Measurements from ENCODE around the gene DTNBP1.

Gene DTNBP1

DNA sequence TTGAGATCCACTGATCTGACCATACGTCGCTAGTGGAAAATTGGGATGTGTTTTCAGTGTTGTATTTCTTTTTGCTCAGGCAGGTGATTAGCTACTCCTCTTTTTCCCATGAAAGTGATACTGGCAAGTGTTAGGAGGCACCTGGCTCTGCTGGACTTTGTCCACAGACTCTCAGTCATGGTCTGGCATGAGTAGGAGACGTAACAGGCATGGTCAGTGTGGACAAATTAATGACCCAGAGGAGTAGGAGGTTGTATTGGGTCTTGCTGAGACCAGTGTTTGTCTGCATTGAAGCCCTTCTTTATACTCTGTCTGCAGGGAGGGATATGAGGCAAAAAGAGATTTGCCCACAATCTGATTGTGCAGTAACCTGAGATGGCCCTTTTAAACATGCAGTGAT, 178.7 kb downstream of the DTNBP1 start:
- TF ChIP-seq, protein P1, sequence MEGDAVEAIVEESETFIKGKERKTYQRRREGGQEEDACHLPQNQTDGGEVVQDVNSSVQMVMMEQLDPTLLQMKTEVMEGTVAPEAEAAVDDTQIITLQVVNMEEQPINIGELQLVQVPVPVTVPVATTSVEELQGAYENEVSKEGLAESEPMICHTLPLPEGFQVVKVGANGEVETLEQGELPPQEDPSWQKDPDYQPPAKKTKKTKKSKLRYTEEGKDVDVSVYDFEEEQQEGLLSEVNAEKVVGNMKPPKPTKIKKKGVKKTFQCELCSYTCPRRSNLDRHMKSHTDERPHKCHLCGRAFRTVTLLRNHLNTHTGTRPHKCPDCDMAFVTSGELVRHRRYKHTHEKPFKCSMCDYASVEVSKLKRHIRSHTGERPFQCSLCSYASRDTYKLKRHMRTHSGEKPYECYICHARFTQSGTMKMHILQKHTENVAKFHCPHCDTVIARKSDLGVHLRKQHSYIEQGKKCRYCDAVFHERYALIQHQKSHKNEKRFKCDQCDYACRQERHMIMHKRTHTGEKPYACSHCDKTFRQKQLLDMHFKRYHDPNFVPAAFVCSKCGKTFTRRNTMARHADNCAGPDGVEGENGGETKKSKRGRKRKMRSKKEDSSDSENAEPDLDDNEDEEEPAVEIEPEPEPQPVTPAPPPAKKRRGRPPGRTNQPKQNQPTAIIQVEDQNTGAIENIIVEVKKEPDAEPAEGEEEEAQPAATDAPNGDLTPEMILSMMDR (IDR thresholded peaks at IDR 0.05; ENCODE audit: low read depth, low read length, poor library complexity, severe bottlenecking), result no peak
- no peak for TF ChIP-seq EZH2phosphoT487 (IDR thresholded peaks at IDR 0.05; ENCODE audit: borderline replicate concordance, low read length)
- Histone ChIP-seq H3K36me3 (ENCODE audit: control insufficient read depth, low read length) (no peaks in the 10 kb centered on the region), H3K4me1 (ENCODE audit: control insufficient read depth, low read length) (no peaks in the 10 kb centered on the region), H4K20me1 (ENCODE audit: control insufficient read depth, insufficient read depth, low read depth, low read length) (no peaks in the 10 kb centered on the region; the same call in 1 of the 2 replicates), H3K9me3 (ENCODE audit: control insufficient read depth, insufficient read depth, low read length) (no peaks in the 10 kb centered on the region), H3K27me3 (ENCODE audit: control insufficient read depth, low read length) (no peaks in the 10 kb centered on the region), H3K79me2 (ENCODE audit: control insufficient read depth, low read length) (no peaks in the 10 kb centered on the region), H3K9me2 (replicated peaks; ENCODE audit: control insufficient read depth, low read length) (no peaks in the 10 kb centered on the region), H3K4me2 (ENCODE audit: low read length) (no peak overlapping the region), H3K4me3 (ENCODE audit: low read length) (no peak overlapping the region), H3F3A (ENCODE audit: control insufficient read depth, insufficient read depth) (no peaks in the 10 kb centered on the region), H3K27ac (ENCODE audit: low read depth, low read length) (no peak overlapping the region)

DNA sequence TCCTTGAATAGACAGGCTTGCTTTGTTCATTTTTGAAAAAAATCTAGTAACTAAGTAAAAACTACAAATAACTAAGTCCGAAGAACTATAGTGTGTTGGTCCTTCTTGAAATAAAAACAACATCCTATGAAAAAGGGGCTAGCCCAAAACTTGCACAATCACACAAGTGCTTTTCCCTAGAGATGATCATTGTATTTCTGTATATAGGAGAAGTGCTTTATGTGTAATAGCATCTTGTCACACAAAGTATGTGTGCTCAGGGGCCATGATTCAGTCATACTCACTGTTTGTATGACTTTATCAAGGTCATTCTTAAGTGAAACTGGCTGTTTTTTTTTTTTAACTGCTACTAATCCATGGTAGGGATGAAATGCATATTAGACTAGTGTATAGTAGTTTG, 179.8 kb downstream of the DTNBP1 start:
- H3K79me2 ChIP-seq (ENCODE audit: control insufficient read depth, low read length), result no peaks in the 10 kb centered on the region
- H4K20me1 ChIP-seq (ENCODE audit: control insufficient read depth, insufficient read depth, low read depth, low read length), result no peaks in the 10 kb centered on the region; the same call in 1 of the 2 replicates
- no peaks in the 10 kb centered on the region for H3K9me2 ChIP-seq (replicated peaks; ENCODE audit: control insufficient read depth, low read length)
- no peak overlapping the region for H3K4me2 ChIP-seq (ENCODE audit: low read length)
- no peaks in the 10 kb centered on the region for H3K27me3 ChIP-seq (ENCODE audit: control insufficient read depth, low read length)
- no peaks in the 10 kb centered on the region for H3K9me3 ChIP-seq (ENCODE audit: control insufficient read depth, insufficient read depth, low read length)
- TF ChIP-seq, protein P1 (IDR thresholded peaks at IDR 0.05; ENCODE audit: low read depth, low read length, poor library complexity, severe bottlenecking), result no peak
- TF ChIP-seq EZH2phosphoT487 (IDR thresholded peaks at IDR 0.05; ENCODE audit: borderline replicate concordance, low read length), result no peak
- H3K4me3 ChIP-seq (ENCODE audit: low read length), result no peak overlapping the region
- no peak overlapping the region for H3K27ac ChIP-seq (ENCODE audit: low read depth, low read length)
- H3F3A ChIP-seq (ENCODE audit: control insufficient read depth, insufficient read depth), result no peaks in the 10 kb centered on the region
- H3K36me3 ChIP-seq (ENCODE audit: control insufficient read depth, low read length), result no peaks in the 10 kb centered on the region
- no peaks in the 10 kb centered on the region for H3K4me1 ChIP-seq (ENCODE audit: control insufficient read depth, low read length)

DNA sequence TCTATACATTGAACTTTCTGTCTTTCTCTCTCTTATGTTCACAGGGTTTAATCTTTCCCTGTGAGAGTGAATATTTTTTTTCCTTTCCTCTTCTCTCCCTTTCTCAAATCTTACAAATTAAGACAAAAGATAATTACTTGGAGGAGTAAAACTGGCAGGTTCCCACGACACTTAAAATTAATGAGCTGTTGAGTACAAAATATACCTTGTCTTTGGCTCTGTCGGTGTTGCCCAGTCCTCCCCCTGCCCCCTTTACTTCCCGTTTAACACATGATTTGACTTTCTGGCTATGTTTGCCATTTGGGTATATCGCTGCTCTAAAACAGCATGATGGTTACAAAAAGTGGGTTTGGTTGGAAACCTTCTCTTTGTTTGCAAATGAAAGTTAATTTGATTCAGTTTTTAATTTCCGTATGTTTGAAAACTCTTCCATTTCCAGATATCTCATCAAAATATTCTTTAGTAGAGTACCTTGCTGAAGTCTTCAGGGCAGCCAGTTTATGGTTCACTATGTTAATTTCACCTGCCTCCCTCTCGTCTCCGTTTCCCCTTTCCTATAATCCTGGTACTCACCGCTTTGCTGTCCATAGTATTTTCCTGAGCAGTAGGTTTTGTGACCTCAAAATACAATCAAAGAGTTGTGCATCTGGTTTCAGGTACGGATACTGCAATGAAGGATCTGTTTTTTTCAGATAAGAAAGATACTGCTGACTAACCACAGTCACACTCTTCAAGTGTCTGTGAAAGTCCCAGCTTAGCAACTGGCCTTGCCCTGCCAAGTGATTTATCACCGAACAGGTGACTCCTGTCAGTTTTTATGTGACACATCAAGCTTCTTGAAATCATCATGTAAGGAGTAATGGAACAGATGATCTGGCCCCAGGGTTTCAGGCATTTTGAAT, 181.2 kb downstream of the DTNBP1 start:
- no peak overlapping the region for H3K27ac ChIP-seq (ENCODE audit: low read depth, low read length)
- no peaks in the 10 kb centered on the region for H3K27me3 ChIP-seq (ENCODE audit: control insufficient read depth, low read length)
- no peaks in the 10 kb centered on the region for H3K9me2 ChIP-seq (replicated peaks; ENCODE audit: control insufficient read depth, low read length)
- no peak overlapping the region for H3K4me2 ChIP-seq (ENCODE audit: low read length)
- H3K4me3 ChIP-seq (ENCODE audit: low read length), result no peak overlapping the region
- H4K20me1 ChIP-seq (ENCODE audit: control insufficient read depth, insufficient read depth, low read depth, low read length), result no peaks in the 10 kb centered on the region
- no peaks in the 10 kb centered on the region for H3F3A ChIP-seq (ENCODE audit: control insufficient read depth, insufficient read depth)
- no peaks in the 10 kb centered on the region for H3K9me3 ChIP-seq (ENCODE audit: control insufficient read depth, insufficient read depth, low read length)
- peaks cover 4% of the 10 kb centered on the region for H3K4me1 ChIP-seq (ENCODE audit: control insufficient read depth, low read length)
- no peaks in the 10 kb centered on the region for H3K36me3 ChIP-seq (ENCODE audit: control insufficient read depth, low read length)
- H3K79me2 ChIP-seq (ENCODE audit: control insufficient read depth, low read length), result no peaks in the 10 kb centered on the region
- TF ChIP-seq EZH2phosphoT487 (IDR thresholded peaks at IDR 0.05; ENCODE audit: borderline replicate concordance, low read length), result no peak
- TF ChIP-seq, protein P1 (IDR thresholded peaks at IDR 0.05; ENCODE audit: low read depth, low read length, poor library complexity, severe bottlenecking), result no peak
